GM12878 (cell line): ENCODE data around the gene FOXN4. TPM values are rescaled to one million over a fixed set of nuclear protein-coding genes. Genes with fewer than 3 reads are reported as not detected.

Experiments used
- ATAC-seq: fragments of 200-7000 bp; cut with Tn5 transposase; 3 replicates; pipeline ENCODE4 v1.9.1; 2020; ENCODE audit warnings: mild to moderate bottlenecking, moderate library complexity
- BruUV-seq: library from RNA; stranded (reverse); fragments of 400-500 nt; replicated peaks from 2 replicates; lab custom pipeline; 2021; lab: Mats Ljungman, UMichigan
- CTCF ChIA-PET: fragments of 300-600 bp; sonication (Branson Sonifier 250); formaldehyde crosslinking; extraction: SDS; loops from one replicate; lab custom pipeline; 2021; ENCODE audit warnings: inconsistent platforms; lab: Yijun Ruan, JAX
- POLR2A ChIA-PET: fragments of 350-600 bp; formaldehyde crosslinking; extraction: SDS; loops from one replicate; lab custom pipeline; 2021; ENCODE audit warnings: inconsistent platforms; lab: Charles Lee
- RAD21 ChIA-PET: fragments of 300-600 bp; sonication (Branson Sonifier 250); formaldehyde crosslinking; loops from one replicate; lab custom pipeline; 2023; ENCODE audit warnings: antibody characterized with exemption; ENCODE audit not compliant: unreplicated experiment; lab: Charles Lee
- SMC1A ChIA-PET: fragments of 300-600 bp; sonication (Branson Sonifier 250); formaldehyde crosslinking; loops from one replicate; lab custom pipeline; 2023; ENCODE audit not compliant: unreplicated experiment, uncharacterized antibody; lab: Charles Lee
- DNase-seq: peaks from one replicate; pipeline ENCODE4 v3.0.0-alpha.2; 2011; ENCODE audit warnings: low read depth, low spot score
- FAIRE-seq: peaks from 3 replicates; lab custom pipeline; 2011; peaks lifted over from hg19 to GRCh38; lab: Jason Lieb, UNC
- H2AFZ ChIP-seq: 2 replicates; pipeline ENCODE4 v1.6.0; 2011; ENCODE audit warnings: low read depth, low read length, control low read depth; ENCODE audit not compliant: control insufficient read depth
- H3K27ac ChIP-seq: 2 replicates; pipeline ENCODE4 v1.5.1; 2011; ENCODE audit warnings: control low read depth; ENCODE audit not compliant: control insufficient read depth, insufficient read depth
- H3K27me3 ChIP-seq, 2 experiments: replicated peaks in 1 of 2; 2 replicates each; pipeline versions ENCODE4 v1.6.0 to v1.6.1; 2011; ENCODE audit warnings: low read length in 1 of 2; ENCODE audit not compliant: control insufficient read depth in 2 of 2, insufficient read depth in 2 of 2
- H3K36me3 ChIP-seq, 2 experiments: 2 replicates each; pipeline ENCODE4 v1.5.1; 2011; ENCODE audit warnings: low read length in 1 of 2; ENCODE audit not compliant: control insufficient read depth in 2 of 2, insufficient read depth in 2 of 2
- H3K4me1 ChIP-seq: 2 replicates; pipeline ENCODE4 v1.6.1; 2011; ENCODE audit warnings: mild to moderate bottlenecking, low read length, moderate library complexity, mixed read lengths; ENCODE audit not compliant: control insufficient read depth, insufficient read depth
- H3K4me2 ChIP-seq: 2 replicates; pipeline ENCODE4 v1.6.0; 2011; ENCODE audit warnings: control low read depth; ENCODE audit not compliant: control insufficient read depth, insufficient read depth
- H3K4me3 ChIP-seq: fragments of 200-600 bp; sonication (generic); 2 replicates; pipeline ENCODE4 v1.5.1; 2016
- H3K79me2 ChIP-seq: 2 replicates; pipeline ENCODE4 v1.6.0; 2011; ENCODE audit warnings: low read length; ENCODE audit not compliant: control insufficient read depth, insufficient read depth
- H3K9ac ChIP-seq: 2 replicates; pipeline ENCODE4 v1.8.0; 2011; ENCODE audit warnings: low read length, control low read depth, mixed read lengths; ENCODE audit not compliant: control insufficient read depth, insufficient read depth
- H3K9me3 ChIP-seq: replicated peaks from 3 replicates; pipeline ENCODE4 v1.5.1; 2011; ENCODE audit warnings: mild to moderate bottlenecking, low read length; ENCODE audit not compliant: control insufficient read depth, insufficient read depth
- H4K20me1 ChIP-seq: 2 replicates; pipeline ENCODE4 v1.6.0; 2011; ENCODE audit not compliant: control insufficient read depth, insufficient read depth
- BMI1 ChIP-seq: fragments of 450-650 bp; IDR thresholded peaks from 2 replicates; pipeline ENCODE4 v1.6.1; 2016; ENCODE audit warnings: mild to moderate bottlenecking, moderate library complexity, borderline replicate concordance
- CHD1 ChIP-seq: IDR thresholded peaks from 2 replicates; pipeline ENCODE4 v1.6.1; 2012; ENCODE audit warnings: low read depth, low read length, improper control_type of control experiment
- DPF2 ChIP-seq: fragments of 450-650 bp; IDR thresholded peaks from 2 replicates; pipeline ENCODE4 v1.6.1; 2017; ENCODE audit warnings: mild to moderate bottlenecking
- IRF4 ChIP-seq: IDR thresholded peaks from 2 replicates; pipeline ENCODE4 v1.6.1; 2011; ENCODE audit warnings: low read depth, low read length
- SRF ChIP-seq, 2 experiments: IDR thresholded peaks; 2 replicates each; pipeline ENCODE4 v1.6.1; 2011; ENCODE audit warnings: low read depth in 2 of 2, low read length in 2 of 2, mild to moderate bottlenecking in 1 of 2, moderate library complexity in 1 of 2
- WGBS: methylation state at CpG from one replicate; pipeline ENCODE4 v1.1.6; 2016; ENCODE audit warnings: low lambda C conversion rate; ENCODE audit not compliant: insufficient replicate concordance, insufficient coverage; ENCODE audit errors: missing lambda C conversion rate; 5-methylcytosine and 5-hydroxymethylcytosine counted together
- in situ Hi-C: fragments of 300-500 bp; cut with MboI; formaldehyde crosslinking; loops from 9 replicates; pipeline ENCODE4 v1.14.3; 2018; ENCODE audit warnings: mixed read lengths
- intact Hi-C: fragments of 100-400 bp; cut with micrococcal nuclease; formaldehyde crosslinking; loops from one replicate; pipeline ENCODE4 v1.14.2; 2022; ENCODE audit not compliant: unreplicated experiment
- polyA plus RNA-seq, 11 experiments: library from polyadenylated mRNA; depleted of rRNA in 4 of 11; unstranded in 6 of 11; stranded (reverse) in 5 of 11; fragments of >200 nt; fragmentation: Nextera tagmentation in 4 of 11; fragmentation: Illumina TruSeq in 1 of 11; extraction: Ambion mirVana in 4 of 11; extraction: Trizol in 1 of 11; gene quantifications; 1 replicate in 1 of 11; 2 replicates in 10 of 11; pipeline versions ENCODE4 v1.2.1 to v1.2.3, GENCODE V29; 2011 to 2016; ENCODE audit warnings: inconsistent platforms in 2 of 11, missing spikeins in 2 of 11, low read depth in 1 of 11
- total RNA-seq, 4 experiments: library from RNA; depleted of rRNA in 3 of 4; stranded (reverse); fragments of >200 nt in 3 of 4; fragmentation: Illumina TruSeq in 1 of 4; extraction: Trizol in 1 of 4; gene quantifications; 2 replicates each; pipeline versions ENCODE4 v1.2.1 to v1.2.3, GENCODE V29; 2013 to 2021
- TF ChIP-seq, protein P1 (sequence below): IDR thresholded peaks from 2 replicates; pipeline ENCODE4 v1.6.1; 2012; ENCODE audit warnings: improper control_type of control experiment, low read depth, low read length; ENCODE audit not compliant: insufficient replicate concordance
- TF ChIP-seq, protein P2 (sequence below): fragments of 450-650 bp; IDR thresholded peaks from 2 replicates; pipeline ENCODE4 v1.6.1; 2016; ENCODE audit warnings: mild to moderate bottlenecking
- TF ChIP-seq, protein P3 (sequence below): IDR thresholded peaks from 2 replicates; pipeline ENCODE4 v1.6.1; 2012; ENCODE audit warnings: mild to moderate bottlenecking, low read depth, low read length
- TF ChIP-seq, protein P4 (sequence below): fragments of 150-350 bp; IDR thresholded peaks from 2 replicates; pipeline ENCODE4 v1.6.1; 2014; ENCODE audit warnings: mild to moderate bottlenecking, low read depth, low read length
- TF ChIP-seq, protein P5 (sequence below), 3 experiments: IDR thresholded peaks in 2 of 3; conservative IDR thresholded peaks in 1 of 3; 2 replicates each; pipeline ENCODE4 v1.5.1; 2011; ENCODE audit warnings: low read depth in 3 of 3, low read length in 3 of 3, mild to moderate bottlenecking in 3 of 3, control low read depth in 2 of 3, moderate library complexity in 2 of 3, inconsistent platforms in 1 of 3, mixed read lengths in 1 of 3; ENCODE audit not compliant: control insufficient read depth in 2 of 3, insufficient read depth in 1 of 3; ENCODE audit errors: extremely low read depth in 1 of 3

The FOXN4 gene
- total and polyA plus RNA-seq, 10 of the 15 experiments (the other 5 are each of a cell fraction or from before 2014, with no cell fraction given) = not detected

DNA sequence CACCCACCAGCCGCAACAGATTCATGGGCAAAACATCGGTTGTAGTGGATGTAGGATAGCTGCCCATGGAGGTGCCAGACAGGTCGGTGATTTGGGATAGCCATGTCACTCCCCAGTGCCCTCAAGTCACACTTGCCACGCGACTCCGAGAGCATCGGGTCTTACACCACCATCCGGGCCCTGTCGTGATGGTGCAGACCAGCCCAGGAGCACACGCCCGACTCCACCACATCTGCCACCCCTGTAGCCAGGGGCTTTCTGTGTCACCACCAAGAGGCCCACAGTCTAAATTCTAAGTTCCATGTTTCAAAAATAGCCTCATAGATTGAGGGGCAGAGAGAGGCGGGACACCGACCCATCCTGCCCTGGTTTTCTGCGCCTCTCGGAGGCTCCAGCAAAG, 18.0 kb downstream of the FOXN4 start:
- no peak overlapping the region for H3K4me2 ChIP-seq
- no peak overlapping the region for H3K27ac ChIP-seq
- POLR2A ChIA-PET = no interaction called here
- CTCF ChIA-PET = no interaction called here
- intact Hi-C loops (no loop called here), in situ Hi-C loops (no loop called here)
- peaks cover 1 to 3% of the 10 kb centered on the region in 2 experiments; a peak in 3 of 4 replicates for H3K27me3 ChIP-seq
- no TSS peak for BruUV-seq
- no peaks in the 10 kb centered on the region for H3K9me3 ChIP-seq
- SMC1A ChIA-PET = no interaction called here
- WGBS = 46% methylated on average over 15 of the region's 15 CpGs
- no peak overlapping the region for H3K4me3 ChIP-seq
- H4K20me1 ChIP-seq = no peaks in the 10 kb centered on the region
- H3K36me3 ChIP-seq = no peaks in the 10 kb centered on the region
- H3K9ac ChIP-seq = no peak overlapping the region
- ATAC-seq (no peak), DNase-seq (no peak), FAIRE-seq (no peak)
- H2AFZ ChIP-seq = no peak overlapping the region
- RAD21 ChIA-PET = no interaction called here
- no peaks in the 10 kb centered on the region for H3K79me2 ChIP-seq
- H3K4me1 ChIP-seq = no peaks in the 10 kb centered on the region
- TF ChIP-seq DPF2 (no peak), BMI1 (no peak), SRF (IDR thresholded peaks at IDR 0.05; ENCODE audit: low read depth in 2 of 2, low read length in 2 of 2) (no peak), IRF4 (no peak), CHD1 (no peak)
- TF ChIP-seq, protein P1, sequence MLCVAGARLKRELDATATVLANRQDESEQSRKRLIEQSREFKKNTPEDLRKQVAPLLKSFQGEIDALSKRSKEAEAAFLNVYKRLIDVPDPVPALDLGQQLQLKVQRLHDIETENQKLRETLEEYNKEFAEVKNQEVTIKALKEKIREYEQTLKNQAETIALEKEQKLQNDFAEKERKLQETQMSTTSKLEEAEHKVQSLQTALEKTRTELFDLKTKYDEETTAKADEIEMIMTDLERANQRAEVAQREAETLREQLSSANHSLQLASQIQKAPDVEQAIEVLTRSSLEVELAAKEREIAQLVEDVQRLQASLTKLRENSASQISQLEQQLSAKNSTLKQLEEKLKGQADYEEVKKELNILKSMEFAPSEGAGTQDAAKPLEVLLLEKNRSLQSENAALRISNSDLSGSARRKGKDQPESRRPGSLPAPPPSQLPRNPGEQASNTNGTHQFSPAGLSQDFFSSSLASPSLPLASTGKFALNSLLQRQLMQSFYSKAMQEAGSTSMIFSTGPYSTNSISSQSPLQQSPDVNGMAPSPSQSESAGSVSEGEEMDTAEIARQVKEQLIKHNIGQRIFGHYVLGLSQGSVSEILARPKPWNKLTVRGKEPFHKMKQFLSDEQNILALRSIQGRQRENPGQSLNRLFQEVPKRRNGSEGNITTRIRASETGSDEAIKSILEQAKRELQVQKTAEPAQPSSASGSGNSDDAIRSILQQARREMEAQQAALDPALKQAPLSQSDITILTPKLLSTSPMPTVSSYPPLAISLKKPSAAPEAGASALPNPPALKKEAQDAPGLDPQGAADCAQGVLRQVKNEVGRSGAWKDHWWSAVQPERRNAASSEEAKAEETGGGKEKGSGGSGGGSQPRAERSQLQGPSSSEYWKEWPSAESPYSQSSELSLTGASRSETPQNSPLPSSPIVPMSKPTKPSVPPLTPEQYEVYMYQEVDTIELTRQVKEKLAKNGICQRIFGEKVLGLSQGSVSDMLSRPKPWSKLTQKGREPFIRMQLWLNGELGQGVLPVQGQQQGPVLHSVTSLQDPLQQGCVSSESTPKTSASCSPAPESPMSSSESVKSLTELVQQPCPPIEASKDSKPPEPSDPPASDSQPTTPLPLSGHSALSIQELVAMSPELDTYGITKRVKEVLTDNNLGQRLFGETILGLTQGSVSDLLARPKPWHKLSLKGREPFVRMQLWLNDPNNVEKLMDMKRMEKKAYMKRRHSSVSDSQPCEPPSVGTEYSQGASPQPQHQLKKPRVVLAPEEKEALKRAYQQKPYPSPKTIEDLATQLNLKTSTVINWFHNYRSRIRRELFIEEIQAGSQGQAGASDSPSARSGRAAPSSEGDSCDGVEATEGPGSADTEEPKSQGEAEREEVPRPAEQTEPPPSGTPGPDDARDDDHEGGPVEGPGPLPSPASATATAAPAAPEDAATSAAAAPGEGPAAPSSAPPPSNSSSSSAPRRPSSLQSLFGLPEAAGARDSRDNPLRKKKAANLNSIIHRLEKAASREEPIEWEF = no peak
- TF ChIP-seq, protein P2, sequence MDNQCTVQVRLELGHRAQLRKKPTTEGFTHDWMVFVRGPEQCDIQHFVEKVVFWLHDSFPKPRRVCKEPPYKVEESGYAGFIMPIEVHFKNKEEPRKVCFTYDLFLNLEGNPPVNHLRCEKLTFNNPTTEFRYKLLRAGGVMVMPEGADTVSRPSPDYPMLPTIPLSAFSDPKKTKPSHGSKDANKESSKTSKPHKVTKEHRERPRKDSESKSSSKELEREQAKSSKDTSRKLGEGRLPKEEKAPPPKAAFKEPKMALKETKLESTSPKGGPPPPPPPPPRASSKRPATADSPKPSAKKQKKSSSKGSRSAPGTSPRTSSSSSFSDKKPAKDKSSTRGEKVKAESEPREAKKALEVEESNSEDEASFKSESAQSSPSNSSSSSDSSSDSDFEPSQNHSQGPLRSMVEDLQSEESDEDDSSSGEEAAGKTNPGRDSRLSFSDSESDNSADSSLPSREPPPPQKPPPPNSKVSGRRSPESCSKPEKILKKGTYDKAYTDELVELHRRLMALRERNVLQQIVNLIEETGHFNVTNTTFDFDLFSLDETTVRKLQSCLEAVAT = no peak
- TF ChIP-seq, protein P3, sequence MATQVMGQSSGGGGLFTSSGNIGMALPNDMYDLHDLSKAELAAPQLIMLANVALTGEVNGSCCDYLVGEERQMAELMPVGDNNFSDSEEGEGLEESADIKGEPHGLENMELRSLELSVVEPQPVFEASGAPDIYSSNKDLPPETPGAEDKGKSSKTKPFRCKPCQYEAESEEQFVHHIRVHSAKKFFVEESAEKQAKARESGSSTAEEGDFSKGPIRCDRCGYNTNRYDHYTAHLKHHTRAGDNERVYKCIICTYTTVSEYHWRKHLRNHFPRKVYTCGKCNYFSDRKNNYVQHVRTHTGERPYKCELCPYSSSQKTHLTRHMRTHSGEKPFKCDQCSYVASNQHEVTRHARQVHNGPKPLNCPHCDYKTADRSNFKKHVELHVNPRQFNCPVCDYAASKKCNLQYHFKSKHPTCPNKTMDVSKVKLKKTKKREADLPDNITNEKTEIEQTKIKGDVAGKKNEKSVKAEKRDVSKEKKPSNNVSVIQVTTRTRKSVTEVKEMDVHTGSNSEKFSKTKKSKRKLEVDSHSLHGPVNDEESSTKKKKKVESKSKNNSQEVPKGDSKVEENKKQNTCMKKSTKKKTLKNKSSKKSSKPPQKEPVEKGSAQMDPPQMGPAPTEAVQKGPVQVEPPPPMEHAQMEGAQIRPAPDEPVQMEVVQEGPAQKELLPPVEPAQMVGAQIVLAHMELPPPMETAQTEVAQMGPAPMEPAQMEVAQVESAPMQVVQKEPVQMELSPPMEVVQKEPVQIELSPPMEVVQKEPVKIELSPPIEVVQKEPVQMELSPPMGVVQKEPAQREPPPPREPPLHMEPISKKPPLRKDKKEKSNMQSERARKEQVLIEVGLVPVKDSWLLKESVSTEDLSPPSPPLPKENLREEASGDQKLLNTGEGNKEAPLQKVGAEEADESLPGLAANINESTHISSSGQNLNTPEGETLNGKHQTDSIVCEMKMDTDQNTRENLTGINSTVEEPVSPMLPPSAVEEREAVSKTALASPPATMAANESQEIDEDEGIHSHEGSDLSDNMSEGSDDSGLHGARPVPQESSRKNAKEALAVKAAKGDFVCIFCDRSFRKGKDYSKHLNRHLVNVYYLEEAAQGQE = no peak
- TF ChIP-seq, protein P4, sequence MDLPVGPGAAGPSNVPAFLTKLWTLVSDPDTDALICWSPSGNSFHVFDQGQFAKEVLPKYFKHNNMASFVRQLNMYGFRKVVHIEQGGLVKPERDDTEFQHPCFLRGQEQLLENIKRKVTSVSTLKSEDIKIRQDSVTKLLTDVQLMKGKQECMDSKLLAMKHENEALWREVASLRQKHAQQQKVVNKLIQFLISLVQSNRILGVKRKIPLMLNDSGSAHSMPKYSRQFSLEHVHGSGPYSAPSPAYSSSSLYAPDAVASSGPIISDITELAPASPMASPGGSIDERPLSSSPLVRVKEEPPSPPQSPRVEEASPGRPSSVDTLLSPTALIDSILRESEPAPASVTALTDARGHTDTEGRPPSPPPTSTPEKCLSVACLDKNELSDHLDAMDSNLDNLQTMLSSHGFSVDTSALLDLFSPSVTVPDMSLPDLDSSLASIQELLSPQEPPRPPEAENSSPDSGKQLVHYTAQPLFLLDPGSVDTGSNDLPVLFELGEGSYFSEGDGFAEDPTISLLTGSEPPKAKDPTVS = no peak
- TF ChIP-seq, protein P5, sequence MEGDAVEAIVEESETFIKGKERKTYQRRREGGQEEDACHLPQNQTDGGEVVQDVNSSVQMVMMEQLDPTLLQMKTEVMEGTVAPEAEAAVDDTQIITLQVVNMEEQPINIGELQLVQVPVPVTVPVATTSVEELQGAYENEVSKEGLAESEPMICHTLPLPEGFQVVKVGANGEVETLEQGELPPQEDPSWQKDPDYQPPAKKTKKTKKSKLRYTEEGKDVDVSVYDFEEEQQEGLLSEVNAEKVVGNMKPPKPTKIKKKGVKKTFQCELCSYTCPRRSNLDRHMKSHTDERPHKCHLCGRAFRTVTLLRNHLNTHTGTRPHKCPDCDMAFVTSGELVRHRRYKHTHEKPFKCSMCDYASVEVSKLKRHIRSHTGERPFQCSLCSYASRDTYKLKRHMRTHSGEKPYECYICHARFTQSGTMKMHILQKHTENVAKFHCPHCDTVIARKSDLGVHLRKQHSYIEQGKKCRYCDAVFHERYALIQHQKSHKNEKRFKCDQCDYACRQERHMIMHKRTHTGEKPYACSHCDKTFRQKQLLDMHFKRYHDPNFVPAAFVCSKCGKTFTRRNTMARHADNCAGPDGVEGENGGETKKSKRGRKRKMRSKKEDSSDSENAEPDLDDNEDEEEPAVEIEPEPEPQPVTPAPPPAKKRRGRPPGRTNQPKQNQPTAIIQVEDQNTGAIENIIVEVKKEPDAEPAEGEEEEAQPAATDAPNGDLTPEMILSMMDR (IDR thresholded peaks at IDR 0.05 in 2 of 3, conservative IDR thresholded peaks at IDR 0.05 in 1 of 3; ENCODE audit: control insufficient read depth in 2 of 3, extremely low read depth in 1 of 3, insufficient read depth in 1 of 3, low read depth in 3 of 3, low read length in 3 of 3) = no peak
